Measurements from ENCODE around the gene RNF151.
"Not testable (repeated sequence)": the region's sequence is repeated elsewhere in the genome, so short reads cannot be mapped to it uniquely, and the experiment has no call there.

Gene RNF151

GRCh38 chr16:1932050-1933028, 34.3 kb upstream of the RNF151 start:
- H3K36me3 ChIP-seq (ENCODE audit: insufficient read depth, low read length): no peaks in the 10 kb centered on the region
- no peak overlapping the region for H3K4me3 ChIP-seq
- DNase-seq (ENCODE audit: low read depth, low spot score): no peak
- no peaks in the 10 kb centered on the region for H3K9me3 ChIP-seq (ENCODE audit: low read depth, low read length)
- TF ChIP-seq POLR2AphosphoS5 (IDR thresholded peaks at IDR 0.05; ENCODE audit: borderline replicate concordance, low read depth, low read length): no peak
- TF ChIP-seq FOXP2 (optimal IDR thresholded peaks at IDR 0.05; ENCODE audit: control extremely low read depth, extremely low read length, insufficient read depth): no peak
- TF ChIP-seq EZH2 (IDR thresholded peaks at IDR 0.05): no peak
- H3K27ac ChIP-seq: no peak overlapping the region
- no peak overlapping the region for H3K9ac ChIP-seq (ENCODE audit: insufficient read length)

GRCh38 chr16:1933097-1933661, 33.5 kb upstream of the RNF151 start:
- TF ChIP-seq EZH2 (IDR thresholded peaks at IDR 0.05) (no peak), POLR2AphosphoS5 (IDR thresholded peaks at IDR 0.05; ENCODE audit: borderline replicate concordance, low read depth, low read length) (no peak), FOXP2 (optimal IDR thresholded peaks at IDR 0.05; ENCODE audit: control extremely low read depth, extremely low read length, insufficient read depth) (no peak)
- H3K27ac ChIP-seq: no peak overlapping the region
- H3K9ac ChIP-seq (ENCODE audit: insufficient read length): no peak overlapping the region

GRCh38 chr16:1936945-1937479, 29.6 kb upstream of the RNF151 start:
- no peak overlapping the region for H3K9ac ChIP-seq (ENCODE audit: insufficient read length)
- H3K27ac ChIP-seq: no peak overlapping the region
- no peaks in the 10 kb centered on the region; the same call in 1 of the 2 replicates for H3K36me3 ChIP-seq (ENCODE audit: insufficient read depth, low read length)
- no peak overlapping the region for H3K4me3 ChIP-seq
- no peaks in the 10 kb centered on the region for H3K9me3 ChIP-seq (ENCODE audit: low read depth, low read length)
- no peak for TF ChIP-seq POLR2AphosphoS5 (IDR thresholded peaks at IDR 0.05; ENCODE audit: borderline replicate concordance, low read depth, low read length)
- TF ChIP-seq EZH2 (IDR thresholded peaks at IDR 0.05): no peak
- no peak for TF ChIP-seq FOXP2 (optimal IDR thresholded peaks at IDR 0.05; ENCODE audit: control extremely low read depth, extremely low read length, insufficient read depth)
- DNase-seq (ENCODE audit: low read depth, low spot score): no peak

More at GRCh38 chr16:1933097-1933661, 33.5 kb upstream of the RNF151 start:
- Histone ChIP-seq H3K36me3 (ENCODE audit: insufficient read depth, low read length) (no peaks in the 10 kb centered on the region; the same call in 1 of the 2 replicates), H3K9me3 (ENCODE audit: low read depth, low read length) (no peaks in the 10 kb centered on the region), H3K4me3 (no peak overlapping the region)
- DNase-seq (ENCODE audit: low read depth, low spot score): no peak

- Histone ChIP-seq H3K9ac (ENCODE audit: insufficient read length) (no peak overlapping the region), H3K27ac (no peak overlapping the region), H3K9me3 (ENCODE audit: low read depth, low read length) (no peaks in the 10 kb centered on the region), H3K36me3 (ENCODE audit: insufficient read depth, low read length) (no peaks in the 10 kb centered on the region; the same call in 1 of the 2 replicates), H3K4me3 (no peak overlapping the region)
- DNase-seq (ENCODE audit: low read depth, low spot score): no peak
- no peak for TF ChIP-seq FOXP2 (optimal IDR thresholded peaks at IDR 0.05; ENCODE audit: control extremely low read depth, extremely low read length, insufficient read depth)
- TF ChIP-seq POLR2AphosphoS5 (IDR thresholded peaks at IDR 0.05; ENCODE audit: borderline replicate concordance, low read depth, low read length): no peak
- TF ChIP-seq EZH2 (IDR thresholded peaks at IDR 0.05): no peak
Measured at GRCh38 chr16:1938316-1938715, 28.3 kb upstream of the RNF151 start.

GRCh38 chr16:1938910-1939309, 27.7 kb upstream of the RNF151 start:
- no peaks in the 10 kb centered on the region; the same call in 1 of the 2 replicates for H3K36me3 ChIP-seq (ENCODE audit: insufficient read depth, low read length)
- DNase-seq (ENCODE audit: low read depth, low spot score): no peak
- H3K4me3 ChIP-seq: no peak overlapping the region
- no peak for TF ChIP-seq EZH2 (IDR thresholded peaks at IDR 0.05)
- no peak for TF ChIP-seq FOXP2 (optimal IDR thresholded peaks at IDR 0.05; ENCODE audit: control extremely low read depth, extremely low read length, insufficient read depth)
- no peak for TF ChIP-seq POLR2AphosphoS5 (IDR thresholded peaks at IDR 0.05; ENCODE audit: borderline replicate concordance, low read depth, low read length)
- no peaks in the 10 kb centered on the region for H3K9me3 ChIP-seq (ENCODE audit: low read depth, low read length)
- no peak overlapping the region for H3K27ac ChIP-seq
- H3K9ac ChIP-seq (ENCODE audit: insufficient read length): no peak overlapping the region

- H3K9me3 ChIP-seq (ENCODE audit: low read depth, low read length); H3K9ac ChIP-seq (ENCODE audit: insufficient read length); H3K4me3 ChIP-seq; H3K27ac ChIP-seq; DNase-seq (ENCODE audit: low read depth, low spot score); H3K36me3 ChIP-seq (ENCODE audit: insufficient read depth, low read length): not testable (repeated sequence)
Measured at GRCh38 chr16:1939833-1940232, 26.8 kb upstream of the RNF151 start.

- Histone ChIP-seq H3K27ac (no peak overlapping the region), H3K4me3 (no peak overlapping the region), H3K36me3 (ENCODE audit: insufficient read depth, low read length) (no peaks in the 10 kb centered on the region; the same call in 1 of the 2 replicates), H3K9ac (ENCODE audit: insufficient read length) (no peak overlapping the region), H3K9me3 (ENCODE audit: low read depth, low read length) (no peaks in the 10 kb centered on the region)
- DNase-seq (ENCODE audit: low read depth, low spot score): no peak
- no peak for TF ChIP-seq EZH2 (IDR thresholded peaks at IDR 0.05)
- no peak for TF ChIP-seq FOXP2 (optimal IDR thresholded peaks at IDR 0.05; ENCODE audit: control extremely low read depth, extremely low read length, insufficient read depth)
Measured at GRCh38 chr16:1940273-1941161, 26.1 kb upstream of the RNF151 start.

Data from SK-N-MC (cell line).